Skin of body (tissue), 2 donors: ENCODE results near the gene CASP14. TPM values are rescaled to one million over a fixed set of nuclear protein-coding genes. Genes with fewer than 3 reads are reported as not detected.
"Not testable (repeated sequence)": the region's sequence is repeated elsewhere in the genome, so short reads cannot be mapped to it uniquely, and the experiment has no call there.

Source experiments
- DNase-seq: peaks from one replicate; lab custom pipeline; 2025; lab: John Stamatoyannopoulos, UW
- total RNA-seq: library from RNA; depleted of rRNA; stranded (reverse); fragments of >200 nt; gene quantifications from one replicate; pipeline ENCODE4 v1.2.3, GENCODE V29; 2014

CASP14 gene, protein sequence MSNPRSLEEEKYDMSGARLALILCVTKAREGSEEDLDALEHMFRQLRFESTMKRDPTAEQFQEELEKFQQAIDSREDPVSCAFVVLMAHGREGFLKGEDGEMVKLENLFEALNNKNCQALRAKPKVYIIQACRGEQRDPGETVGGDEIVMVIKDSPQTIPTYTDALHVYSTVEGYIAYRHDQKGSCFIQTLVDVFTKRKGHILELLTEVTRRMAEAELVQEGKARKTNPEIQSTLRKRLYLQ
- 29.3 TPM for total RNA-seq

- no peak for DNase-seq
These were observed at the start of gene CASP14 for GRCh38 chr19:15048885-15049541. TSS of gene CASP14 (plus strand) at chr19:15049480. CDS start at chr19:15052252, 2,772 bp downstream.

- DNase-seq = no peak
These were observed 41.0 kb upstream of the CASP14 start for GRCh38 chr19:15008308-15008707.

- no peak for DNase-seq
These were observed 38.6 kb upstream of the CASP14 start for GRCh38 chr19:15010501-15011300.

DNA sequence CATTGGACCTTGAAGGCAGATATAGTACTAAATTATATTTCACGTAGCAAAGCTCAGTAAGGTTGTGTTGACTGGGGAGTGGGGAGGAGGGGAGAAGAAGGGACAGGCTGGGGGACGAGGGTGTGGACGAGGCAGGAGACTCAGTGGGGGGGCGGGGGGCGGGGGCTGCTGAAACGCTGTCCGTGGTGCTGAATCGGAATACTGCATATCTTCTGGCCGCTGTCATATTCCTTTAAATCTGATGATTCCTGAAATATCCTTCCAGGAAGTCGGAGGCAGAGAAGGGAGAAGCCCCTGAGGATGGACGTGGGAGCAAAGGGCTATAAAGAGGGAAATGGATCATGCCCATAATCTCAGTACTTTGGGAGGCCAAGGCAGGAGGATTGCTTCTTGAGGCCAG, 34.7 kb upstream of the CASP14 start:
- no peak for DNase-seq

DNA sequence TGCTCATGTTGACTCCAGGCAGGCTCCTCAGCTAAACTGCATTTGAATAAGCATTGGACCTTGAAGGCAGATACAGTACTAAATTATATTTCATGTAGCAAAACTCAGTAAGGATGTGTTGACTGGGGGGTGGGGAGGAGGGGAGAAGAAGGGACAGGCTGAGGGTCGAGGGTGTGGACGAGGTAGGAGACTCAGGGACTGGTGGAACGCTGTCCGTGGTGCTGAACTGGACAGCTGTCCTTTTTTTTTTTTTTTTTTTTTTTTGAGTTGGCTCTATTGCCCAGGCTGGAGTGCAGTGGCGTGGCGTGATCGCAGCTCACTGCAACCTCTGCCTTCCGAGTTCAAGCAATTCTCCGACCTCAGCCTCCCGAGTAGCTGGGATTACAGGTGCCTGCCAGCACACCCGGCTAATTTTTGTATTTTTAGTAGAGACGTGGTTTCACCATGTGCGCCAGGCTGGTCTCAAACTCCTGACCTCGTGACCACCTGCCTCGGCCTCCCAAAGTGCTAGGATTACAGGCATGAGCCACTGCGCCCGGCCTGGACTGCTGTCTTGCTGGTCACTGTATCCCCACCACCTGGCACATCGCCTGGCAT, 33.2 kb upstream of the CASP14 start:
- no peak for DNase-seq

GRCh38 chr19:15018836-15019235, 30.4 kb upstream of the CASP14 start:
- not testable (repeated sequence) for DNase-seq

GRCh38 chr19:15021286-15022007, 27.8 kb upstream of the CASP14 start:
- no peak for DNase-seq

DNA sequence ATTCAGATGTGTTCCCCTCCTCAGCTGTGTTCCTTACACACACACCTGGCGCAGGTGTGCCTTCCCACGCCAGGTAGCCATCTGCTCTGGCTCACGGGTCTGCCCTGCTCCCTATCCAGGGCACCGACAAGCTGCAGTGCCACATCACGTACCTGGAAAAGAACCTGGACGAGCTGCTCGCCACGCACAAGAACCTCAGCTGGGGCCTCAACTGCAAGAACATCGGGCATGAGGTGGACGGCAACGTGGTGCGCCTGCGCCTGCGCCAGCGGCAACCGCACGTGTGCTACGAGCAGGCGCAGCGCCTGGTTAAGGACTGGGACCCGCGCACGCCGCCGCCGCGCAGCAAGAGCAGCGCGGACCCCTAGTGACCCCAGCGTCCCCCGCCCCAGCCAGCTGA, 26.5 kb upstream of the CASP14 start:
- no peak for DNase-seq

DNA sequence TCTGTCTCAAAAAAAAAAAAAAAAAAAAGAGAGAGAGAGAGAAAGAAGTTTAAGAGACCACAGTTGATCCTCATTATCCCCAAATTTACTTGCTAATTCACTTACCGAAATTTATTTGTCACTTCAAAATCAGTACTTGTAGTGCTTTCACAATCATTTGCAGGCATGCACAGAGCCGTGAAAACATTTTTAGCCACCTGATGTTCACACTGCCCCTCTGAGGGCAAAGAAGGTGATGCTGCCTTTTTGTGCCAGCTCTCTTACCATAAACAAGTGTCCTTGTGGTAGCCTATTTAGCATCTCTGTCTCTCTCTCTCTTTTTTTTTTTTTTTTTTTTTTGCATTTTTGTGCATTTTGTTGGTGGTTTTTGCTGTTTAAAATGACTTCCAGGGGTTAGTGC, 24.1 kb upstream of the CASP14 start:
- DNase-seq = no peak

DNA sequence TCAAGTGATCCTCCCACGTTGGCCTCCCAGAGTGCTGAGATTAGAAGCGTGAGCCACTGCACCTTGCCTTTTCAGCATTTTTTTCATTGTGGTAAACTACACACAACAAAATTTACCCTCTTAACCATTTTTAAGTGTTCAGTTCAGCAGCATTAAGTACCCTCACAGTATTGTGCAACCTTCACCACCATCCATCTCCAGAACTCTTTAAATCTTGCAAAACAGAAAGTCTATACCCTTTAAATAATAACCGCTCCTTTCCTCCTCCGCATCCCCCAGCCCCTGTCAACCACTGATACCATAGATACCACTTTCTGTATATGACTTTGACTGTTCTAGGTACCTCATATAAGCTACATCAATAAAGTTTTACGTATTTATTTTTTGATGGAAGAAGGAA, 20.8 kb upstream of the CASP14 start:
- no peak for DNase-seq

DNA sequence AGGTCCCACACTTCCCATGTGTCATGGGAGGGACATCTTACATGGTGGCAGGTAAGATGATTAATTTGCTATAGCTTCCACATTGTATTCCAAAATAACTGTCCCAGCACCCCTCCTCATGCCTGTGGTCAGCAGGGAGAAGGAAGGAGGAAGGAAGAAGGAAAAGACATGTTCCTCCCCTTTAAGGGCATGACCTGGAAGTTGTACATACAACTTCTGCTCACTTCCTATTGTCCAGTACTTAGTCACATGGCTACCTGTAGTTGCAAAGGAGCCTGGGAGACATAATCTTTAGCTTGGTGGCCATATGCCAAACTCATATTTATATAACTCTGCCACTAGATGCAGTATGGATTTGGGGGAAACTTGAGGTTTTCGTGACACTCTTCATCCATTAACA, 17.6 kb upstream of the CASP14 start:
- no peak for DNase-seq

DNA sequence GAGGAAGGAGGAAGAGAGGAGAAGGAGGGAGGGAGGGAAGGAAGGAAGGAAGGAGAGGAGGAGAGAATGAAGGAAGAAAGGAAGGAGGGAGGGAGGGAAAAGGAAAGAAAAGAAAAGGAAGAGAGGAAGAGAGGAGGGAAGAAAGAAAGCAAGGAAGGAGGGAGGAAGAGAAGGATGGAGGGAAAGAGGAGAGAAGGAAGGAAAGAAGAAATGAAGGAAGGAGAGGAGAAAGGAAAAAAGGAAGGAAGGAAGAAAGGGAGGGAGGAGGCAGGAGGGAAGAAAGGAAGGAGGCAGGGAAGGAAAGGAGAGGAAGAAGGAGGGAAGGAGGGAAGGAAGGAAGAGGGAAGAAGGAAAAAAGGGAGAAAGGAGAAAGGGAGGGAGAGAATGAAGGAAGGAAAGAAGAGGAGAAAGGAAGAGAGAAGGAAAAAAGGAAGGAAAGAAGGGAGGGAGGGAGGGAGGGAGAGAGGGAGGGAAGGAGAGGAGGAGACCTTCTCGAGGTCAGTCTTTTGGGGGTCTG, 13.4 kb upstream of the CASP14 start:
- DNase-seq = no peak

GRCh38 chr19:15037586-15037985, 11.7 kb upstream of the CASP14 start:
- peak; percentile 18 for DNase-seq

DNA sequence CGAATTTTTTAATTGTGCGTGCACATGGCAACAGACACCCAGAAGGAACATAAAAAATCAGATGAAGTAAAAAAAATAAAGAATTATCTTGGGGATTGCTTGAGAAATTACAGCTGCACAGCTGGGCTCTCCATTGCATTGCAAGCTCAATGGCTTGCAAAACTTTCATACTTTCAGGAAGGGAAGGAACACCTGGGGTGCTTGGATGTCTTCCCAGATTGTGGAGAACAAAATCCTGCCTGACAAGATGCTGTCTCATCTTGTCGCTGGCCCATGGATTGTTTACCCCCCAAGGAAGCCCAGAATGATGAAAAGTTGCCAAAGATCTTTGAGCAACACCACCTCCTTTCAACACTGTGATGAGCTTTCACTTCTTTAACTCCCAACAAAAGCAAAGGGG, 11.0 kb upstream of the CASP14 start:
- DNase-seq = peak; percentile 54

DNA sequence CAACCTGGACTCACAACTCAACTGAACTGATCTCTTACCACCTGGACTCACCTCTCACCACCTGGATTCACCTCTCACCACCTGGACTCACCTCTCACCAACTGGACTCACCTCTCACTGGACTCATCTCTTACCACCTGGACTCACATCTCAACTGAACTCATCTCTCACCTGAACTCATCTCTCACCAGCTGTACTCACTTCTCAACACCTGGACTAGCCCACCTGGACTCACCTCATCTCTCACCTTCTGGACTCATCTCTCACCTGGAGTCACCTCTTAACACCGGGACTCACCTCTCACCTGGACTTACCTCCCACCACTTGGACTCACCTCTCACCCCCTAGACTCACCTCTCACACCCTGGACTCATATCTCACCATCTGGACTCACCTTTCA, 7.3 kb upstream of the CASP14 start:
- DNase-seq = no peak

DNA sequence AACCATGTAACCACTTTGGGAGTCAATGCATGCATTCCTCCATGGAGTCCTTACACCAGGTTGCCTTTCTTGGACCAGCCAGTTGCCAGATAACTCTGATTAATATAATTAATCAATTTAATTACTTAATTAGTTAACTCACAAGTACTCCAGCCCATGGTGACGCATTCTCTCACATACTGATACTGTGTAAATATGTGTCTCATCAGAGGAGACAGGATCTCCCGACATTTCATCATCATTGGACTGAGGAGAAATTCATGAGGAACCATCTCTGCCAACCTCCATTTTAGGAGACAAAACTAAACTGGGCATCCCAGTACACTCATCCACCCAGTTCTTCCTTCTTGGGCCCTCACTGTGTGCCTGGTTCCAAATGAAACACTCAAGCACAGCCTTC, 6.5 kb upstream of the CASP14 start:
- DNase-seq = no peak

DNA sequence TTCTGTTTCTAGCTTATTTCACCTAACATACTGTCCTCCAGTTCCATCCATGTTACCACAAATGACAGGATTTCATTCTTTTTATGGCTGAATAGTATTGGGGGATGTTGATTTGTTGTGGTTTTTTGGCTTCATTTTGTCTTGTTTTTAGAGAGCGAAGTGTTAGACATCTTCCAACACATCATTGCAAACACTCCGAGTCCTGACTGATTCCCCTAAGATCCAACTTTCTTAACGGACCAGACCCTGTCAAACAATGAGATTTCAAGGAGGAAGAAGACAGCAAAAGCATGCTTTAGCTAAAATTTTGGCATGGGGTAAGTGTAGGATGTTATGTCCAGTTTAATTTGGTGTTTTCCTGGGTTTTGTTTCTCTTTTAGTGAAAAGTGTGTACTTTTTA, 3.8 kb upstream of the CASP14 start:
- no peak for DNase-seq

GRCh38 chr19:15047680-15048079, 1.6 kb upstream of the CASP14 start:
- DNase-seq = no peak

GRCh38 chr19:15048128-15048527, 1.2 kb upstream of the CASP14 start:
- DNase-seq = no peak

DNA sequence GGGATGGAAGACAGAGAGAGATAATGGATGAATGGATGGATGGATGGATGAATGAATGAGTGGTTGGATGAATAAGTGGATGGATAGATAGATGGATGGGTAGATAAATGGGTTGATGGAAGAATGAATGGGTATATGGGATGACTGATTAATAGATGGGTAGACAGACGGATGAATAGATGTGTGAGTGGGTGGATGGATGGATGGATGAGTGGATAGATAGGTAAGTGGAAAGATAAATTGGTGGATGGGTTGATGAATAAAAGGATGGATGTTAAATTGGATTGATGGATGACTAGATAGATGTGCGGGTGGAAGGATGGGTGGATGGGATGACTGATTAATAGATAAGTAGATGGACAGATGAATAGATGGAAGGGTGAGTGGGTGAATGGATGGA, 1.4 kb downstream of the CASP14 start:
- no peak for DNase-seq

DNA sequence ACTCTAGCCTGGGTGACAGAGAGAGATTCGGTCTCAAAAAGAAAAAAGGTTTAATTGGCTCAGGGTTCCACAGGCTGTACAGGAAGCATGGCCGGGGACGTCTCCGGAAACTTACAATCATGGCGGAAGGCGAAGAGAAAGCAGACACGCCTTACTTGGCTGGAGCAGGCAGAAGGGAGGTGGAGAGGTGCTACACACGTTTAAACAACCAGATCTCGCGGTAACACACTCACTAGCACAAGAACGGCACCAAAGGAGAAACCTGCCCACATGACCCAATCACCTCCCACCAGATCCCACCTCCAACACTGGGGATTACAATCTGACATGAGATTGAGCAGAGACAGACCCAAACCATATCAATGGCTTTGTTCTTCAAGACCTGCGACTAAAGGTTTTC, 12.8 kb downstream of the CASP14 start:
- DNase-seq = no peak
